Ovary (tissue), 9 donors: ENCODE results near the gene FBXO2. TPM values are rescaled to one million over a fixed set of nuclear protein-coding genes. Genes with fewer than 3 reads are reported as not detected.

Experiments used
- DNase-seq, 5 donors: peaks; one replicate each; pipeline ENCODE4 v3.0.0-alpha.2; 2019 to 2020
- H3K27ac ChIP-seq, 2 donors: fragments of 200-600 bp; one replicate each; pipeline versions ENCODE4 v1.5.1 to v1.8.0; 2019 to 2022
- H3K27me3 ChIP-seq: fragments of 200-600 bp; one replicate; pipeline ENCODE4 v1.8.0; 2022
- H3K36me3 ChIP-seq: fragments of 200-600 bp; sonication (generic); one replicate; pipeline ENCODE4 v1.5.1; 2019
- H3K4me1 ChIP-seq: one replicate; pipeline ENCODE4 v1.8.1; 2013; ENCODE audit warnings: mild to moderate bottlenecking, moderate library complexity; ENCODE audit not compliant: insufficient read depth
- H3K4me3 ChIP-seq: fragments of 200-600 bp; sonication (generic); one replicate; pipeline ENCODE4 v1.5.1; 2017
- H3K9me3 ChIP-seq, 2 donors: fragments of 200-600 bp in 1 of 2; sonication (generic) in 1 of 2; one replicate each; pipeline versions ENCODE4 v1.5.1 to v1.8.1; 2013 to 2019; ENCODE audit warnings: mild to moderate bottlenecking in 1 of 2, moderate library complexity in 1 of 2
- CTCF ChIP-seq, 3 donors: fragments of 450-650 bp in 2 of 3; fragments of 200-600 bp in 1 of 3; IDR thresholded peaks; one replicate each; pipeline versions ENCODE4 v1.5.1 to v1.8.0; 2016 to 2022; ENCODE audit warnings: antibody characterized with exemption in 3 of 3, mild to moderate bottlenecking in 1 of 3
- EP300 ChIP-seq: sonication (generic); formaldehyde crosslinking; IDR thresholded peaks from one replicate; pipeline ENCODE4 v1.6.1; 2017; ENCODE audit warnings: antibody characterized with exemption
- POLR2A ChIP-seq: fragments of 450-650 bp; IDR thresholded peaks from one replicate; pipeline ENCODE4 v1.6.1; 2017; ENCODE audit warnings: antibody characterized with exemption, mild to moderate bottlenecking, moderate library complexity
- WGBS, 3 donors: extraction: QIAGEN DNeasy Blood & Tissue Kit in 1 of 3; methylation state at CpG; one replicate each; pipeline versions ENCODE4 v1.1.5 to v1.1.7; 2013 to 2017; 5-methylcytosine and 5-hydroxymethylcytosine counted together
- intact Hi-C, 4 donors: fragments of 100-400 bp; cut with DNase I; formaldehyde crosslinking; loops; one replicate each; pipeline versions ENCODE4 v1.11.0 to v1.15.1; 2022 to 2023
- polyA plus RNA-seq, 2 donors: library from polyadenylated mRNA; stranded (reverse); fragments of 200-250 nt in 1 of 2; fragments of 350-450 nt in 1 of 2; fragmentation: Illumina TruSeq in 1 of 2; extraction: RNeasy Lipid Tissue Mini Kit (QIAGEN cat#74804) in 1 of 2; gene quantifications; one replicate each; pipeline ENCODE4 v1.2.3, GENCODE V29; 2013 to 2014
- total RNA-seq, 7 donors: library from RNA; depleted of rRNA in 2 of 7; stranded (reverse); fragments of >200 nt in 2 of 7; fragmentation: NEBNext Ultra II Directional in 3 of 7; extraction: Animal tissue kit (Norgen Biotek cat#: 25700) in 3 of 7; gene quantifications; one replicate each; pipeline versions ENCODE4 v1.1.0 to v1.2.4, GENCODE V29; 2016 to 2023
- donor health status: DM: no; HTN: no; CAD: no; lungs with moderate emphysema.
- donor health status: DM: no; HTN: no; CAD: no.
- donor health status: Bipolar disorder and iron deficiency.
- donor health status: DM: yes; HTN: yes; CAD: no.
- donor health status: DM: no; HTN: no; CAD: no.
- donor health status: DM: yes; HTN: yes; CAD: no.

FBXO2 gene
- total and polyA plus RNA-seq, 9 donors = 0.50 to 17.6 (median 2.7) TPM

DNA sequence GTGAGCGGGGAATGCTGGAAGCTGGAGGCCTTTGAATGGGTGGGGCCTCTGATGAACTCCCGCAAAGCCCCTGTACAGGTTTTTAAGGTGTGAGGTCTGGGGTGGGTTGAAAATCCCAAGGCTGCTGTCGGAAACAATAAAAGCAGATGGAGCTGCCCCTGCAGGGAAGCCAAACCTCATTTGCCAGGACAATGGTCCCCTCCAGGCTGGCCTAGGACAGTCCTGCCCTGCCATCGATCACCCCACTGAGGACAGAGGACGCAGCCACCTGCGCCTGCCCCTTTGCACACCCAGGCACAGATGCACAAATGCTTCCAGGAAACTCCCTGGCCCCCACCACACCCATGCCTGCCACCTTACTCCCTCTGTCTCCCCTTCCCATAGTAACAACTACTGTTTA, 41.6 kb upstream of the FBXO2 start:
- intact Hi-C loops = no loop called here
- WGBS, 3 donors = 81 to 88% (median 85%) methylated on average over 6 of the region's 6 CpGs

DNA sequence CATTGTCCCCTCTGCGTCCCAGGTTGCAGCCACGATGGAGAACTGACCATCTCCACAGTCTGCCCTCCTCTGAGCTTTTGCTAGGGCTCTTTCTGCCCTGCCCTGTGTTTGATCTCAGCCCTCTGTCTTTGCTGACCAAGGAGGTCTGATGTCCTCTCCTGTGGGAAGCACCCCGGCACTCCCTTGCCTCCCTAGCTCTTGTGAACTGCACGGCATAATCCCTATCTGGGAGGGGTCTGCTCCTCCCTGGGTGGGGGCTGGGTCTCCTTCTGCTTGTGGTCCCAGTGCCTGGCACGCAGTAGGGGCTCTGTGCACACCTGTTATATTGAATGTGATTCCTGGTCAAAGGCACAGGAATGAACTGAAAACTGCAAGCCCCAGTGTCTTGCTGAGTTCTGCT, 39.7 kb upstream of the FBXO2 start:
- Histone ChIP-seq H3K27ac (no peak overlapping the region), H3K4me1 (no peaks in the 10 kb centered on the region), H3K36me3 (no peaks in the 10 kb centered on the region), H3K4me3 (no peak overlapping the region), H3K9me3 (no peaks in the 10 kb centered on the region), H3K27me3 (no peaks in the 10 kb centered on the region)
- intact Hi-C loops = no loop called here
- 47 to 57% (median 50%) methylated on average over 5 of the region's 5 CpGs for WGBS, 3 donors
- DNase-seq = no peak
- TF ChIP-seq POLR2A (no peak), EP300 (no peak), CTCF (IDR thresholded peaks at IDR 0.05) (no peak)

More for the DNA sequence above, 41.6 kb upstream of the FBXO2 start:
- Histone ChIP-seq H3K27me3 (no peaks in the 10 kb centered on the region), H3K27ac (no peak overlapping the region), H3K4me3 (no peak overlapping the region), H3K9me3 (no peaks in the 10 kb centered on the region), H3K4me1 (no peaks in the 10 kb centered on the region), H3K36me3 (no peaks in the 10 kb centered on the region)
- TF ChIP-seq EP300 (no peak), POLR2A (no peak), CTCF (IDR thresholded peaks at IDR 0.05) (no peak)
- no peak for DNase-seq

GRCh38 chr1:11693024-11693590, 38.9 kb upstream of the FBXO2 start:
- DNase-seq = no peak
- Histone ChIP-seq H3K4me3 (no peak overlapping the region), H3K36me3 (no peaks in the 10 kb centered on the region), H3K9me3 (no peaks in the 10 kb centered on the region), H3K4me1 (no peaks in the 10 kb centered on the region), H3K27ac (no peak overlapping the region), H3K27me3 (no peaks in the 10 kb centered on the region)
- intact Hi-C loops = no loop called here
- TF ChIP-seq EP300 = no peak
- WGBS, 3 donors = 20 to 27% (median 26%) methylated on average over 6 of the region's 6 CpGs

DNA sequence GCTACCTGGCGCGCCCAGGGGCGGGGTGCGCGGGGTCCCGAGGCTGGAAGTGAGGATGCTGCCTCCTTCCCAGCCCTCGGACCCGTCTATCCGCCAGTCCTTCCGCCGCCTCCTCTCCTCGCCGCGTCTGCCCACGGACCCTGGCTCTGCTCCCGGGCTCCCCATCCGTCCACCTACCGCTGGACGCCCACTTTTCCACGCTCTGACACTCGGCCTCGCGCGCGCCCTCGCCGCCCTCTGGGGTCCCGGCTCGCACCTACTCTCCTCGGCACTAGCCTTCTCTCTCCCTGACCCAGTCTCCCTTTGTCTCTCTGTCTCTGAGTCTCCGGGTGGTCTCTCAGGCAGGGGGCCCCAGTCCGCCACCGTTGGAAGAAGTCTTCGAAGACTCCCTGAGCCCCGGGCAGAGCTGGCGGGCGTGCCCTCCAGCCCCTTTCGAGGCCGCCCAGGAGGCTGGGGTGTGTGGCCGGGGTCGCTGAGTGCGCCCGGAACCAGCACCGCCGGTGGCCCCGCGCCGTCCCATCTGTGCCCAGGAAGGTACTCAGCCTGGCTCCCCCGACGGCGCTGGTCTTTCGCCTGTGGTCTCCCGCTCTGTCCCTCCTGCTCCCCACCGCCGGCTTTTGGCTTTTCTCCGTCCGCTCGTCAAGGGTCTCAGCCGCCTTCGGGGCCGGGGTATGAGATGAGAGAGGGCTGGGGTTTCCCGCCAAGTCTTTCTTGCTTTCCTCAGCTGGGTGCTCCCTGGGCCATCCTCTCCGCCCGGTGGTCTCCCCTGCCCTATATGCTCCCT, 37.9 kb upstream of the FBXO2 start:
- 4 to 7% (median 6%) methylated on average over 59 to 64 of the region's 64 CpGs for WGBS, 3 donors
- Histone ChIP-seq H3K9me3 (no peaks in the 10 kb centered on the region), H3K4me1 (no peaks in the 10 kb centered on the region), H3K36me3 (no peaks in the 10 kb centered on the region), H3K27me3 (no peaks in the 10 kb centered on the region), H3K27ac (no peak overlapping the region), H3K4me3 (no peak overlapping the region)
- intact Hi-C loops = no loop called here
- no peak for DNase-seq
- TF ChIP-seq CTCF (IDR thresholded peaks at IDR 0.05) (no peak), EP300 (no peak), POLR2A (no peak)

DNA sequence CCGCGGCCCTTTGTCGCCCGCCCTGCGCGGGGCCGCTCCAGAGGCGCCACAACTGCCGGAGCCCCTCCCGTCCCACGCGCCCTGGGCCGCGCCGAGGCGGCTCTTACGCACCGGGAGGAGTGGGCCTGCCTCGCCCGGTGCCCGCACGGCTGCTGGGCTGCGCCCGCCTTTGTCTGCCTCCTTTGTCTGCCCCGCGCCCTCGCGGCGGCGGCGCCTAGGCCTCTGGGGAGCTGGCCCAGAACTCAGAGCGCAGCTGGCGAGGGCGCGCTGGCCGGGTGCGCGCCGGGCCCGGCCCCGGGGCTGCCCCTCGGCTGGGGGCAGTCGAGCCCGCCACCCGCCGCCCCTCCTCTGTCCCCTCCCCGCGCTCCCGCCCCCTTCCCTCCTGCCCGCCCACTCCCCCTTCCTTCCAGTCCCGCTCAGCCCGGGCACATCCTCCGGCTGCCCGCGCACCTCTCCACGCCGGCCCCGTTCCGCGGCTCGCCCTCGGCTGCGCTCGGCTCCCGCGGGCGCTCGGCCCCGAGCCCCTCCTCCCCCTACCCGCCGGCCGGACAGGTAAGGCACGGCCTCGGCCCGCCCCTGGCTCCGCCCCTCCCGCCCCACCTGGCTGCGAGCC, 37.2 kb upstream of the FBXO2 start, which contains the start of gene DRAXIN:
DRAXIN (plus strand) TSS at position 409 of the 613 bp plus-strand sequence. CDS start 14,549 bp downstream, outside the sequence.
- intact Hi-C loops = no loop called here
- DNase-seq = no peak
- H3K27ac ChIP-seq = no peak within 1 kb of the TSS
- no peaks in the 10 kb centered on the region for H3K27me3 ChIP-seq
- no peak within 1 kb of the TSS for H3K4me3 ChIP-seq
- no peaks in the 10 kb centered on the region for H3K4me1 ChIP-seq
- H3K9me3 ChIP-seq = no peaks in the 10 kb centered on the region
- no peak for TF ChIP-seq EP300
- TF ChIP-seq CTCF (IDR thresholded peaks at IDR 0.05) = no peak
- no peak for TF ChIP-seq POLR2A
- no peaks in the 10 kb centered on the region for H3K36me3 ChIP-seq
- WGBS, 3 donors = 0 to 2% (median 1%) methylated on average over 11 to 77 of the region's 78 CpGs
